HG03354 (cell line): ENCODE data around the gene IL36A.

Experiments
- ATAC-seq: cut with Tn5 transposase; IDR thresholded peaks from one replicate; pipeline ENCODE4 v1.9.1; 2021; ENCODE audit warnings: mild to moderate bottlenecking; ENCODE audit not compliant: unreplicated experiment, poor library complexity, severe bottlenecking

IL36A gene

GRCh38 chr2:113005030-113005509 is at the start of gene IL36A:
IL36A (plus strand) TSS chr2:113005459; CDS start chr2:113005872, 413 bp downstream.
- no peak for ATAC-seq

GRCh38 chr2:112957511-112957910 is 47.7 kb upstream of the IL36A start:
- ATAC-seq, result no peak

GRCh38 chr2:112958428-112959108 is 46.7 kb upstream of the IL36A start:
- ATAC-seq, result peak; percentile 62

- no peak for ATAC-seq
Measured at GRCh38 chr2:112959109-112959812, 46.0 kb upstream of the IL36A start.

- ATAC-seq, result no peak
Measured at GRCh38 chr2:112960230-112960825, 44.9 kb upstream of the IL36A start.

- ATAC-seq, result no peak
Measured at GRCh38 chr2:112962308-112963175, 42.7 kb upstream of the IL36A start.

GRCh38 chr2:112967023-112967422 is 38.2 kb upstream of the IL36A start:
- ATAC-seq, result no peak

GRCh38 chr2:112972423-112973086 is 32.7 kb upstream of the IL36A start:
- no peak for ATAC-seq

GRCh38 chr2:112973156-112973555 is 32.1 kb upstream of the IL36A start:
- no peak for ATAC-seq

GRCh38 chr2:112977559-112978056 is 27.7 kb upstream of the IL36A start, which contains the start of gene IL36G:
IL36G (plus strand) TSS chr2:112978006; CDS start chr2:112978639, 633 bp downstream.
- no peak for ATAC-seq

GRCh38 chr2:112979731-112980130 is 25.5 kb upstream of the IL36A start:
- ATAC-seq, result no peak

- no peak for ATAC-seq
Measured at GRCh38 chr2:112980537-112980936, 24.7 kb upstream of the IL36A start.

GRCh38 chr2:112985090-112985489 is 20.2 kb upstream of the IL36A start:
- ATAC-seq, result no peak

- ATAC-seq, result no peak
Measured at GRCh38 chr2:112989611-112990010, 15.6 kb upstream of the IL36A start.

- no peak for ATAC-seq
Measured at GRCh38 chr2:112993831-112994230, 11.4 kb upstream of the IL36A start.

- no peak for ATAC-seq
Measured at GRCh38 chr2:112994648-112995047, 10.6 kb upstream of the IL36A start.

- no peak for ATAC-seq
Measured at GRCh38 chr2:112995346-112995920, 9.8 kb upstream of the IL36A start.

GRCh38 chr2:112996635-112997034 is 8.6 kb upstream of the IL36A start:
- no peak for ATAC-seq

- no peak for ATAC-seq
Measured at GRCh38 chr2:112997151-112997550, 8.1 kb upstream of the IL36A start.
